ENCODE data around the gene PARP3.

PARP3 gene

GRCh38 chr3:51978143-51978502 lies 36.0 kb downstream of the PARP3 start:
- Histone ChIP-seq H3K18ac (ENCODE audit: low read depth in 1 of 2, low read length in 2 of 2) (no peak overlapping the region), H3K27me3 (ENCODE audit: control insufficient read depth in 1 of 2, insufficient read depth in 1 of 2, low read length in 2 of 2) (no peaks in the 10 kb centered on the region), H3K36me3 (ENCODE audit: control insufficient read depth in 1 of 2, insufficient read depth in 2 of 2, low read depth in 1 of 2, low read length in 2 of 2) (peaks cover 0 to 12% of the 10 kb centered on the region in 2 experiments), H2BK120ac (ENCODE audit: low read depth, low read length) (no peak overlapping the region), H3K4me2 (ENCODE audit: low read length, poor library complexity, severe bottlenecking) (no peak overlapping the region), H2BK12ac (ENCODE audit: low read length in 2 of 2) (no peak overlapping the region), H3K79me1 (replicated peaks; ENCODE audit: low read length, poor library complexity, severe bottlenecking) (peaks cover 19% of the 10 kb centered on the region), H3K23ac (ENCODE audit: low read length in 2 of 2) (no peak overlapping the region), H2AFZ (ENCODE audit: low read depth, low read length) (no peak overlapping the region), H4K8ac (ENCODE audit: low read length) (no peak overlapping the region), H4K91ac (ENCODE audit: low read length) (no peak overlapping the region), H3K4me1 (ENCODE audit: control insufficient read depth, insufficient read depth, low read depth, low read length) (peaks cover 28% of the 10 kb centered on the region), H3K27ac (ENCODE audit: low read length, poor library complexity, severe bottlenecking) (no peak overlapping the region), H2AK5ac (ENCODE audit: low read length, severe bottlenecking) (no peak overlapping the region), H3K4ac (ENCODE audit: low read depth in 1 of 2, low read length in 2 of 2) (no peak overlapping the region), H2BK15ac (ENCODE audit: low read depth, poor library complexity, severe bottlenecking) (no peak overlapping the region), H2BK5ac (ENCODE audit: low read depth, low read length, poor library complexity, severe bottlenecking) (no peak overlapping the region), H3K14ac (ENCODE audit: low read length in 2 of 2) (no peak overlapping the region), H3K4me3 (ENCODE audit: insufficient read depth in 1 of 2, low read depth in 1 of 2, low read length in 2 of 2) (no peak overlapping the region), H3K9ac (ENCODE audit: low read length) (no peak overlapping the region), H3K9me3 (ENCODE audit: control insufficient read depth, low read length) (no peaks in the 10 kb centered on the region)
- DNase-seq = no peak
- WGBS = 78% methylated on average over 3 of the region's 4 CpGs

DNA sequence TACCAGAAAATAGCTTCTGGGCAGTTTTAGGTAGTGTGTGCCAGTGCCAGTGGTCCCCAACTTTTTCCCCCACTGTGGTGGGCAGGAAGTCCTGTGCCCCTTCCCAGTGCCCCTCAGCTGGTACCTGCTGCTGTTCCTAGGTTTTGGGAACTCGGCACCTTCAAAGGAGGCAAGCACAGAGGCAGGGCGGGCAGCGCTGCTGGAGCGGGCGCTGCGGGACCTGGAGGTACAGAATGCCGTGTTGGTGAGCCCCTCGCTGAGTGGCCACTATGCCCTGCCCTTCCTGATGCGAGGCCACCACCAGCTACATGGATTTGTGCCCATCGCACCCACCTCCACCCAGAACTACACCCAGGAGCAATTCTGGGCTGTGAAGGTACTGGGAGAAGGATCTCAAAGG lies 38.1 kb downstream of the PARP3 start:
- no peak overlapping the region for H2BK15ac ChIP-seq (ENCODE audit: low read depth, poor library complexity, severe bottlenecking)
- peaks cover 0 to 12% of the 10 kb centered on the region in 2 experiments for H3K36me3 ChIP-seq (ENCODE audit: control insufficient read depth in 1 of 2, insufficient read depth in 2 of 2, low read depth in 1 of 2, low read length in 2 of 2)
- no peak overlapping the region for H3K27ac ChIP-seq (ENCODE audit: low read length, poor library complexity, severe bottlenecking)
- 97% methylated on average over 8 of the region's 10 CpGs for WGBS
- H3K18ac ChIP-seq (ENCODE audit: low read depth in 1 of 2, low read length in 2 of 2) = no peak overlapping the region
- H3K23ac ChIP-seq (ENCODE audit: low read length in 2 of 2) = no peak overlapping the region
- peaks cover 12% of the 10 kb centered on the region for H3K79me1 ChIP-seq (replicated peaks; ENCODE audit: low read length, poor library complexity, severe bottlenecking)
- no peak overlapping the region for H4K8ac ChIP-seq (ENCODE audit: low read length)
- no peak overlapping the region for H3K4me3 ChIP-seq (ENCODE audit: insufficient read depth in 1 of 2, low read depth in 1 of 2, low read length in 2 of 2)
- H2AK5ac ChIP-seq (ENCODE audit: low read length, severe bottlenecking) = no peak overlapping the region
- H3K27me3 ChIP-seq (ENCODE audit: control insufficient read depth in 1 of 2, insufficient read depth in 1 of 2, low read length in 2 of 2) = no peaks in the 10 kb centered on the region
- H2BK120ac ChIP-seq (ENCODE audit: low read depth, low read length) = no peak overlapping the region
- no peak overlapping the region for H2BK5ac ChIP-seq (ENCODE audit: low read depth, low read length, poor library complexity, severe bottlenecking)
- H3K9me3 ChIP-seq (ENCODE audit: control insufficient read depth, low read length) = no peaks in the 10 kb centered on the region
- H3K4me2 ChIP-seq (ENCODE audit: low read length, poor library complexity, severe bottlenecking) = no peak overlapping the region
- no peak overlapping the region for H2BK12ac ChIP-seq (ENCODE audit: low read length in 2 of 2)
- no peak for DNase-seq
- peak overlapping the region; percentile 8 for H4K91ac ChIP-seq (ENCODE audit: low read length)
- no peak overlapping the region for H3K4ac ChIP-seq (ENCODE audit: low read depth in 1 of 2, low read length in 2 of 2)
- H3K9ac ChIP-seq (ENCODE audit: low read length) = no peak overlapping the region
- peaks cover 25% of the 10 kb centered on the region for H3K4me1 ChIP-seq (ENCODE audit: control insufficient read depth, insufficient read depth, low read depth, low read length)
- no peak overlapping the region for H3K14ac ChIP-seq (ENCODE audit: low read length in 2 of 2)
- no peak overlapping the region for H2AFZ ChIP-seq (ENCODE audit: low read depth, low read length)

DNA sequence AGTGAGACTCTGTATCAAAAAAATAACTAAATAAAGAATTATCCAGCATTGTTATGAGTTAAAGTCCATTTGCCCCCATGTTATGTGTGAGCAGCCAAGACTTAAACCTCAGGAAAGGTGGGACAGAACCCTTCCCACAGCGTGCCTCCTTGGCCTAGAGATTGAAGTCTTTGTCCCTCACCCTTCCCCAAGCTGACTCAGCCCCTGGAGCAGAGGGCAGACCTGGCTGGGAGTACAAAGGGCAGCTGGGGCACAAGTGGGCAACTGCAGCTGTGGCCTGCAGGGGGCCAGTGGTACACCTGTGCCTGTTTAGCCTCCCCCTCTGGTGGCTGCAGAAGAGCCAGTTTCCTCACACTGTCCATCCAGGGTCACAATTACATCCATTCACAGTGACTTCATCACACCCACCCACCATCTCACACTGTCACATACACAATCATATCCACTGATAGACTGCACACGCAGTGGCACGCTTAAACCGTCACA lies 40.2 kb downstream of the PARP3 start:
- Histone ChIP-seq H4K91ac (ENCODE audit: low read length) (peak overlapping the region; percentile 83), H3K4me2 (ENCODE audit: low read length, poor library complexity, severe bottlenecking) (peak overlapping the region; percentile 64), H3K79me1 (replicated peaks; ENCODE audit: low read length, poor library complexity, severe bottlenecking) (peaks cover 12% of the 10 kb centered on the region), H3K18ac (ENCODE audit: low read depth in 1 of 2, low read length in 2 of 2) (peak overlapping the region; percentile 94 to 96), H2AK5ac (ENCODE audit: low read length, severe bottlenecking) (no peak overlapping the region), H2BK120ac (ENCODE audit: low read depth, low read length) (no peak overlapping the region), H3K27me3 (ENCODE audit: control insufficient read depth in 1 of 2, insufficient read depth in 1 of 2, low read length in 2 of 2) (no peaks in the 10 kb centered on the region), H4K8ac (ENCODE audit: low read length) (peak overlapping the region; percentile 94), H3K4me1 (ENCODE audit: control insufficient read depth, insufficient read depth, low read depth, low read length) (peaks cover 17% of the 10 kb centered on the region), H3K27ac (ENCODE audit: low read length, poor library complexity, severe bottlenecking) (peak overlapping the region; percentile 75), H3K14ac (ENCODE audit: low read length in 2 of 2) (peak overlapping the region in 1 of 2 experiments; percentile 97), H3K9ac (ENCODE audit: low read length) (peak overlapping the region; percentile 92), H3K36me3 (ENCODE audit: control insufficient read depth in 1 of 2, insufficient read depth in 2 of 2, low read depth in 1 of 2, low read length in 2 of 2) (peaks cover 0 to 22% of the 10 kb centered on the region in 2 experiments), H2BK12ac (ENCODE audit: low read length in 2 of 2) (peak overlapping the region; percentile 82 to 86), H2BK15ac (ENCODE audit: low read depth, poor library complexity, severe bottlenecking) (no peak overlapping the region), H3K23ac (ENCODE audit: low read length in 2 of 2) (peak overlapping the region in 1 of 2 experiments; percentile 20), H3K4me3 (ENCODE audit: insufficient read depth in 1 of 2, low read depth in 1 of 2, low read length in 2 of 2) (peak overlapping the region; percentile 59 to 95), H3K4ac (ENCODE audit: low read depth in 1 of 2, low read length in 2 of 2) (peak overlapping the region; percentile 16 to 77), H2BK5ac (ENCODE audit: low read depth, low read length, poor library complexity, severe bottlenecking) (no peak overlapping the region), H2AFZ (ENCODE audit: low read depth, low read length) (peak overlapping the region; percentile 54), H3K9me3 (ENCODE audit: control insufficient read depth, low read length) (no peaks in the 10 kb centered on the region)
- WGBS = 6% methylated on average over 4 of the region's 4 CpGs
- no peak for DNase-seq

- Histone ChIP-seq H2AFZ (ENCODE audit: low read depth, low read length) (peak within 1 kb of the TSS; percentile 54), H3K4ac (ENCODE audit: low read depth in 1 of 2, low read length in 2 of 2) (peak within 1 kb of the TSS; percentile 18 to 77), H3K18ac (ENCODE audit: low read depth in 1 of 2, low read length in 2 of 2) (peak within 1 kb of the TSS; percentile 94 to 96), H2BK120ac (ENCODE audit: low read depth, low read length) (peak within 1 kb of the TSS; percentile 92), H3K36me3 (ENCODE audit: control insufficient read depth in 1 of 2, insufficient read depth in 2 of 2, low read depth in 1 of 2, low read length in 2 of 2) (peaks cover 0 to 22% of the 10 kb centered on the region in 2 experiments), H3K9me3 (ENCODE audit: control insufficient read depth, low read length) (no peaks in the 10 kb centered on the region), H3K4me1 (ENCODE audit: control insufficient read depth, insufficient read depth, low read depth, low read length) (peaks cover 17% of the 10 kb centered on the region), H4K8ac (ENCODE audit: low read length) (peak within 1 kb of the TSS; percentile 94), H3K9ac (ENCODE audit: low read length) (peak within 1 kb of the TSS; percentile 92), H3K4me3 (ENCODE audit: insufficient read depth in 1 of 2, low read depth in 1 of 2, low read length in 2 of 2) (peak within 1 kb of the TSS; percentile 59 to 95), H2AK5ac (ENCODE audit: low read length, severe bottlenecking) (peak within 1 kb of the TSS; percentile 79), H2BK12ac (ENCODE audit: low read length in 2 of 2) (peak within 1 kb of the TSS; percentile 86 to 98), H3K27ac (ENCODE audit: low read length, poor library complexity, severe bottlenecking) (peak within 1 kb of the TSS; percentile 93), H3K27me3 (ENCODE audit: control insufficient read depth in 1 of 2, insufficient read depth in 1 of 2, low read length in 2 of 2) (no peaks in the 10 kb centered on the region), H3K23ac (ENCODE audit: low read length in 2 of 2) (peak within 1 kb of the TSS in 1 of 2 experiments; percentile 20), H2BK5ac (ENCODE audit: low read depth, low read length, poor library complexity, severe bottlenecking) (no peak within 1 kb of the TSS), H3K4me2 (ENCODE audit: low read length, poor library complexity, severe bottlenecking) (peak within 1 kb of the TSS; percentile 64), H3K79me1 (replicated peaks; ENCODE audit: low read length, poor library complexity, severe bottlenecking) (peaks cover 12% of the 10 kb centered on the region), H2BK15ac (ENCODE audit: low read depth, poor library complexity, severe bottlenecking) (peak within 1 kb of the TSS; percentile 91), H3K14ac (ENCODE audit: low read length in 2 of 2) (peak within 1 kb of the TSS; percentile 19 to 97), H4K91ac (ENCODE audit: low read length) (peak within 1 kb of the TSS; percentile 92)
- peak; percentile 95 for DNase-seq
- under 1% methylated on average over 52 of the region's 68 CpGs for WGBS
Observed at GRCh38 chr3:51982838-51983577, 40.8 kb downstream of the PARP3 start, which contains the start of gene ACY1. ACY1 (plus strand) TSS chr3:51983535; CDS start chr3:51984065, 530 bp downstream.
